Neuronal stem cell (in vitro differentiated cells): ENCODE results near the gene KIAA0232.

Experiments
- DNase-seq: peaks from one replicate; pipeline ENCODE4 v3.0.0-alpha.2; 2013; ENCODE audit warnings: low spot score
- H2AFZ ChIP-seq: one replicate; pipeline ENCODE4 v1.6.1; 2013; ENCODE audit warnings: mild to moderate bottlenecking, low read length, inconsistent platforms
- H2AK5ac ChIP-seq: 2 replicates; pipeline ENCODE4 v1.6.1; 2013; ENCODE audit warnings: low read depth, mild to moderate bottlenecking, inconsistent platforms, low read length, moderate library complexity, mixed read lengths
- H2BK120ac ChIP-seq: 2 replicates; pipeline ENCODE4 v1.6.1; 2013; ENCODE audit warnings: low read depth, mild to moderate bottlenecking, inconsistent platforms, low read length, moderate library complexity, mixed read lengths
- H2BK12ac ChIP-seq: one replicate; pipeline ENCODE4 v1.6.1; 2013; ENCODE audit warnings: low read length, inconsistent platforms
- H2BK15ac ChIP-seq: 2 replicates; pipeline ENCODE4 v1.6.1; 2013; ENCODE audit warnings: mild to moderate bottlenecking, low read length, inconsistent platforms, mixed read lengths
- H2BK5ac ChIP-seq: one replicate; pipeline ENCODE4 v1.6.1; 2013; ENCODE audit warnings: inconsistent platforms, mild to moderate bottlenecking, low read length, moderate library complexity
- H3K14ac ChIP-seq: one replicate; pipeline ENCODE4 v1.6.1; 2013; ENCODE audit warnings: low read length, inconsistent platforms
- H3K18ac ChIP-seq: 2 replicates; pipeline ENCODE4 v1.6.1; 2013; ENCODE audit warnings: low read length, inconsistent platforms
- H3K23ac ChIP-seq: 2 replicates; pipeline ENCODE4 v1.6.1; 2013; ENCODE audit warnings: low read depth, mild to moderate bottlenecking, mixed read lengths, low read length, inconsistent platforms; ENCODE audit not compliant: poor library complexity
- H3K27ac ChIP-seq: replicated peaks from 3 replicates; pipeline ENCODE4 v1.5.1; 2013; ENCODE audit warnings: low read length, inconsistent platforms
- H3K27me3 ChIP-seq, 3 experiments: 2 replicates each; pipeline ENCODE4 v1.6.1; 2013; ENCODE audit warnings: low read length in 3 of 3, mild to moderate bottlenecking in 2 of 3, inconsistent platforms in 1 of 3, low read depth in 1 of 3, mixed read lengths in 1 of 3, moderate library complexity in 1 of 3; ENCODE audit not compliant: control insufficient read depth in 3 of 3, insufficient read depth in 3 of 3
- H3K36me3 ChIP-seq, 2 donors: replicated peaks in 1 of 2; 2 replicates each; pipeline ENCODE4 v1.6.1; 2013; ENCODE audit warnings: low read length in 2 of 2; ENCODE audit not compliant: control insufficient read depth in 2 of 2, insufficient read depth in 2 of 2
- H3K4ac ChIP-seq: 2 replicates; pipeline ENCODE4 v1.6.1; 2013; ENCODE audit warnings: inconsistent platforms, mild to moderate bottlenecking, low read length, moderate library complexity
- H3K4me1 ChIP-seq, 2 donors: 1 replicate in 1 of 2; 2 replicates in 1 of 2; pipeline ENCODE4 v1.6.1; 2013; ENCODE audit warnings: low read length in 2 of 2, low read depth in 1 of 2; ENCODE audit not compliant: control insufficient read depth in 2 of 2, insufficient read depth in 1 of 2
- H3K4me2 ChIP-seq: one replicate; pipeline ENCODE4 v1.6.1; 2013; ENCODE audit warnings: mild to moderate bottlenecking, low read length, inconsistent platforms; ENCODE audit not compliant: insufficient read depth, poor library complexity, severe bottlenecking
- H3K4me3 ChIP-seq, 2 donors: 2 replicates each; pipeline ENCODE4 v1.5.1; 2013; ENCODE audit warnings: low read length in 2 of 2, mild to moderate bottlenecking in 2 of 2, inconsistent platforms in 1 of 2, moderate library complexity in 1 of 2
- H3K79me1 ChIP-seq: one replicate; pipeline ENCODE4 v1.6.1; 2013; ENCODE audit warnings: low read depth, mild to moderate bottlenecking, inconsistent platforms, low read length, moderate library complexity
- H3K9ac ChIP-seq: one replicate; pipeline ENCODE4 v1.6.1; 2013; ENCODE audit warnings: mild to moderate bottlenecking, low read depth, low read length, inconsistent platforms; ENCODE audit not compliant: poor library complexity
- H3K9me3 ChIP-seq, 2 donors: replicated peaks in 1 of 2; 2 replicates each; pipeline versions ENCODE3 to v1.6.1; 2013; ENCODE audit warnings: low read length in 2 of 2, mild to moderate bottlenecking in 2 of 2, inconsistent platforms in 1 of 2, low read depth in 1 of 2, mixed read lengths in 1 of 2, moderate library complexity in 1 of 2; ENCODE audit not compliant: control insufficient read depth in 2 of 2, insufficient read depth in 1 of 2
- H4K8ac ChIP-seq: one replicate; pipeline ENCODE4 v1.6.1; 2013; ENCODE audit warnings: low read depth, mild to moderate bottlenecking, inconsistent platforms, low read length, moderate library complexity
- H4K91ac ChIP-seq: one replicate; pipeline ENCODE4 v1.6.1; 2013; ENCODE audit warnings: low read length, low read depth, mild to moderate bottlenecking, inconsistent platforms; ENCODE audit not compliant: poor library complexity
- WGBS, 2 donors: extraction: QIAGEN DNeasy Blood & Tissue Kit; methylation state at CpG; one replicate each; pipeline ENCODE4 v1.1.7; 2013; ENCODE audit warnings: missing lambda C conversion rate in 2 of 2, mixed read lengths in 1 of 2; ENCODE audit not compliant: insufficient read length in 2 of 2, insufficient replicate concordance in 1 of 2; ENCODE audit errors: extremely low coverage in 2 of 2; 5-methylcytosine and 5-hydroxymethylcytosine counted together

The KIAA0232 gene

GRCh38 chr4:6869944-6870343 is 87.4 kb downstream of the KIAA0232 start:
- no peak overlapping the region for H2BK5ac ChIP-seq

DNA sequence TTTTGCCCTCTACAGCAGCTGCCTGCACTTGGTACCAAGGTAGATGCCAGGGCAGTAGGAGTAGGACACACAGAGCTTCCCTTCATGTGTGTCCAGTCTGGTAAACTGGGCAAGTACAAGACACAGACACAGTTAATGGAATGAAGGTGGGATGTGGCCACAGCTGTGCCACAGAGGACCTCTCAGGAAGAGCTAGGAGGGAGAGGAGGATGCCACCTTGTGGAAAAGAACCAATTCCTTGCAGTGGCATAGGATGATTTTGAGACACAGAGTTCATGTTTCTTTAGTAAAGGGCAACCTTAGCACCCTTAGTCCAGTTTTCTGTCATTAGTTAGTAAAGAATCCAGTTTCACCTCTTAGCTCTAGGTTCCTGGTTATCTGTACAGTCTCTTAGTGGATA is 90.8 kb downstream of the KIAA0232 start:
- Histone ChIP-seq H3K23ac (no peak overlapping the region), H2BK120ac (no peak overlapping the region), H3K9ac (no peak overlapping the region), H3K18ac (no peak overlapping the region), H3K9me3 (peaks cover 0 to 2% of the 10 kb centered on the region in 2 donors), H2AK5ac (no peak overlapping the region), H3K27ac (no peak overlapping the region), H3K4me1 (no peaks in the 10 kb centered on the region), H2AFZ (no peak overlapping the region), H3K14ac (no peak overlapping the region), H3K4me3 (no peak overlapping the region), H3K4ac (no peak overlapping the region), H4K8ac (no peak overlapping the region), H2BK5ac (no peak overlapping the region), H3K27me3 (no peaks in the 10 kb centered on the region), H3K4me2 (no peak overlapping the region), H2BK15ac (no peak overlapping the region), H3K79me1 (peaks cover 4% of the 10 kb centered on the region), H3K36me3 (peaks cover 44 to 97% of the 10 kb centered on the region in 2 donors), H4K91ac (no peak overlapping the region), H2BK12ac (no peak overlapping the region)
- DNase-seq = no peak

More at GRCh38 chr4:6869944-6870343, 87.4 kb downstream of the KIAA0232 start:
- Histone ChIP-seq H3K23ac (peak overlapping the region; percentile 70), H3K27ac (no peak overlapping the region), H3K79me1 (peaks cover 5% of the 10 kb centered on the region), H2AK5ac (no peak overlapping the region), H3K9me3 (no peaks in the 10 kb centered on the region), H4K8ac (no peak overlapping the region), H3K4ac (no peak overlapping the region), H2BK12ac (no peak overlapping the region), H2BK15ac (no peak overlapping the region), H3K4me1 (no peaks in the 10 kb centered on the region), H3K36me3 (peaks cover 40 to 96% of the 10 kb centered on the region in 2 donors), H2BK120ac (no peak overlapping the region), H3K4me3 (no peak overlapping the region), H3K9ac (no peak overlapping the region), H2AFZ (no peak overlapping the region), H3K27me3 (no peaks in the 10 kb centered on the region), H3K14ac (no peak overlapping the region), H3K4me2 (no peak overlapping the region), H3K18ac (no peak overlapping the region), H4K91ac (no peak overlapping the region)
- no peak for DNase-seq
- WGBS, 2 donors = no CpG with 5 or more reads among the region's 2 CpGs

DNA sequence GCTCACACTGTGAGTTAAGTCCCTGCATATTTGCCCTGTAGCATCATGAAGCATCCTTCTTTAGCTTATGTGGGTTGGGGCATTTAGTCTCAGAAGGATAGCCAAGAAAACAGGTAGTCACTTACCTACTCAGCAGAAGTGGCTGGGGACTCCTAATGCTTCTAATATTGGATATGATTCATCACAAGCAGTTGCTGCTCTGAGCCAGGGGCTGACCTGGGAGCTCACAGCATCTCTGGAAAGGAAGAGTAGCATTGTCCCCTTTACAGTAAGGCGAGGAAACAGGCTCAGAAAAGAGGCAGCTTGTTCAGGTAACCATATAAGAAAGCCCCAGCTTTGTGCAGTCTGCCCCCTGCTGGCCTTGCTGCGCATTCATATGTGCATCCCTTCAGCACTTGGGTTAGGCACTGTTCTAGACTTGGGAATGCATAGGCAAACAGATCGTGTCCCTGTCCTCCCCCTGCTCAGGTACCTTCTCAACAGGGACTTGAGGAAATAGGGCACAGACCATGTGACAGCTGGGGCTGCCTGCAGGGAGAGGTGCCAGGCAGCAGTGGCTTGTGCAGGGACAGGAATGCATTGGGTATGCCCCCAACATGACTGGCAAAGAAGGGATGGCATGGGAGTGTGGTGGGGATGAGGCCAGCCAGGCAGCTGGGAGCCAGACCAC is 91.4 kb downstream of the KIAA0232 start:
- H2BK15ac ChIP-seq = no peak overlapping the region
- no peak overlapping the region for H3K27ac ChIP-seq
- H3K4me1 ChIP-seq = no peaks in the 10 kb centered on the region
- no peak overlapping the region for H2BK12ac ChIP-seq
- peak; percentile 39 for DNase-seq
- H3K4me2 ChIP-seq = no peak overlapping the region
- no peak overlapping the region for H3K14ac ChIP-seq
- no CpG with 5 or more reads among the region's 3 CpGs for WGBS, 2 donors
- no peak overlapping the region for H4K91ac ChIP-seq
- no peak overlapping the region for H2BK120ac ChIP-seq
- H3K4me3 ChIP-seq = no peak overlapping the region
- peaks cover 46 to 97% of the 10 kb centered on the region in 2 donors for H3K36me3 ChIP-seq
- no peak overlapping the region for H3K9ac ChIP-seq
- H2BK5ac ChIP-seq = no peak overlapping the region
- no peak overlapping the region for H3K23ac ChIP-seq
- no peak overlapping the region for H3K4ac ChIP-seq
- no peaks in the 10 kb centered on the region for H3K27me3 ChIP-seq
- H4K8ac ChIP-seq = no peak overlapping the region
- no peak overlapping the region for H2AK5ac ChIP-seq
- peaks cover 3% of the 10 kb centered on the region for H3K79me1 ChIP-seq
- no peak overlapping the region for H2AFZ ChIP-seq
- H3K18ac ChIP-seq = no peak overlapping the region
- H3K9me3 ChIP-seq = peaks cover 0 to 2% of the 10 kb centered on the region in 2 donors

GRCh38 chr4:6874981-6875380 is 92.5 kb downstream of the KIAA0232 start:
- no peak overlapping the region for H3K14ac ChIP-seq
- H3K23ac ChIP-seq = no peak overlapping the region
- no peak overlapping the region for H4K8ac ChIP-seq
- no peak overlapping the region for H3K18ac ChIP-seq
- no peak for DNase-seq
- no peak overlapping the region for H3K4ac ChIP-seq
- H3K4me1 ChIP-seq = no peaks in the 10 kb centered on the region
- no peak overlapping the region for H3K9ac ChIP-seq
- H2BK5ac ChIP-seq = no peak overlapping the region
- H3K4me2 ChIP-seq = no peak overlapping the region
- no peak overlapping the region for H3K4me3 ChIP-seq
- H2BK15ac ChIP-seq = no peak overlapping the region
- peaks cover 0 to 2% of the 10 kb centered on the region in 2 donors for H3K9me3 ChIP-seq
- H3K79me1 ChIP-seq = peaks cover 1% of the 10 kb centered on the region
- no CpG with 5 or more reads among the region's 4 CpGs for WGBS, 2 donors
- H3K36me3 ChIP-seq = peaks cover 52 to 97% of the 10 kb centered on the region in 2 donors
- no peak overlapping the region for H3K27ac ChIP-seq
- no peak overlapping the region for H2AK5ac ChIP-seq
- H4K91ac ChIP-seq = no peak overlapping the region
- no peak overlapping the region for H2AFZ ChIP-seq
- H2BK12ac ChIP-seq = no peak overlapping the region
- no peaks in the 10 kb centered on the region for H3K27me3 ChIP-seq
- H2BK120ac ChIP-seq = no peak overlapping the region
